Myometrial cell (primary cell): ENCODE results near the gene NDUFB7. TPM values are rescaled to one million over a fixed set of nuclear protein-coding genes. Genes with fewer than 3 reads are reported as not detected.

Source experiments
- total RNA-seq: library from RNA; depleted of rRNA; stranded (reverse); fragments of >200 nt; gene quantifications from 2 replicates; pipeline ENCODE4 v1.2.3, GENCODE V29; 2015

NDUFB7 gene
- 304 and 329 TPM in 2 replicates for total RNA-seq

DNA sequence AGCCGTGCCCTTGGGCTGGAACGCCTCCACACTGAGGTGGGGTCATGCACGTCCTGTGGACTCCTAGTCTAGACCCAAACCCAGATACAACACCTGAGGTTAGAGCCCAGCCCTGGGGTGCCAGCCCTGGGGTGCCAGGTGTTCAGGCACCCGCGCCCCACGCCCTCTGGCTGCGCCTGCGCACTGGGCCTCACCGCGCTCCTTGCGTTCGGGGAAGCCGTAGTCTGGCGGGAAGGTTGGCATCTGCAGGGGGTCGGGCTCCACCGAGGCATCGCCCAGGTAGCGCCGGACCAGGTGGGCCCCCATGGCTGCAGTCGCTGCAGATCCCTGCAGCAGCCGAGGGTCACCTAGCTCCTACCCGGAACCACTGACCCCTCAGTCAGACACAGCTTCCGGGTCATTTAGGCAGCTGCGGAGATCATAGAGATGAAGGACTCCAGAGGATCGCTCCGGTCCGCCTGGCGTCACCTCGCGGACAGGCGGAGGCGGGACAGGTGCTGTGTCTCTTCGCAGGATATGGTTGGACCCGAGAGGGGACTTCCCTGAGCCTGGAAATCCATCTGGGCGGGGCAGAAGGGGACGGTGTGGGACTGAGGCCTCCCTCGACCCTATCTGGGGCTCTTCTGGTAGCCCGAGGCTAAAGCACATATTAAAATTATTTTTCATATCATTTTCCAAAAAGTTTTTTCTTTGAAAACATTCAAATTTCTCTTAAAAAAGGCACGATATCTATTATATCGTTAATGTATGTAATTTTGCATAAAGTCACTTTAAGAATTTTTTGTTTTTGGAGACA is at the start of gene NDUFB7:
Gene NDUFB7, minus strand, starts transcription at position 372 of the 796 bp plus-strand sequence. Its CDS starts 66 bp downstream, at position 306.

GRCh38 chr19:14582894-14583340 is 11.1 kb upstream of the NDUFB7 start, which contains the start of gene CLEC17A:
Gene CLEC17A, plus strand, starts transcription at chr19:14583084. Its CDS starts 77 bp downstream, at chr19:14583161.

GRCh38 chr19:14529254-14530004 is 42.4 kb downstream of the NDUFB7 start, which contains the start of gene TECR:
Gene TECR, plus strand, starts transcription at chr19:14529594. Its CDS starts 103 bp downstream, at chr19:14529697.

DNA sequence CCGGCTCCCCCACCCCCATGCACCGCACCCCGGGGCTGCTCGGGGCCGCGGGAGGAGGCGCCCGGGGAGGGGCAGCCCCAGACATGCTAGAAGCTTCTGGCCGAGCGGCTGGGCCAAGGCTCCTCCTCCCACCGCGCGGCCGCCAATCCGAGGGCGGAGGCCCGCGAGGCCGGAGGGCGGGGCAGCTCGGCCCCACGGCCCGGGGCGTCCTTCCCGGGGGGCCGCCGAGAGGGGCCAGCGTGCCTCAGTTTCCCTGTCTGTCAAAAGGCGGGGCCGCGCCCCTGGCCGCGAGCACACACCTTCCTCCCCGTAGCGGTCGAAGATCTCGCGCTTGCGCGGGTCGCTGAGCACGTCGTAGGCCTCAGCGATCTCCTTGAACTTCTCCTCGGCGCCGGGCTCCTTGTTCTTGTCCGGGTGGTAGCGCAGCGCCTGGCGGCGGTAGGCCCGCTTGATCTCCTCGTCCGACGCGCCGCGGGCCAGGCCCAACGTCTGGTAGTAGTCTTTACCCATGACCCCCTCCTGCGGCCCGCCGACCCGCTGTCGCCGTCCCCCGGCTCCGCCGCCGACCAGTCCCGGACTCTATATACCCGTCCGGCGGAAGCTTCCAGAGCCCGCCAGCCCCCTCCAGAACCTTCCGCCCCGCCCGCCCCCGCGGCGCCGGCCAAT is 53.9 kb downstream of the NDUFB7 start, which contains the start of gene DNAJB1:
Gene DNAJB1, minus strand, starts transcription at position 558 of the 666 bp plus-strand sequence. Its CDS starts 48 bp downstream, at position 510.

Other genes starting within 250 kb of the NDUFB7 start
- gene ADGRE5, start 190.6 kb downstream of the NDUFB7 start, total RNA-seq, result 126 and 150 TPM in 2 replicates
- 131 and 165 TPM in 2 replicates for gene DDX39A, start 152.7 kb downstream of the NDUFB7 start, total RNA-seq
- 112 and 126 TPM in 2 replicates for gene PKN1, start 138.8 kb downstream of the NDUFB7 start, total RNA-seq
- gene PTGER1, start 96.7 kb downstream of the NDUFB7 start, total RNA-seq, result 0.86 and 0.89 TPM in 2 replicates
- 186 and 203 TPM in 2 replicates for gene GIPC1, start 75.9 kb downstream of the NDUFB7 start, total RNA-seq
- gene DNAJB1, start 53.7 kb downstream of the NDUFB7 start, total RNA-seq, result 81.3 and 100.0 TPM in 2 replicates
- 87.9 and 101 TPM in 2 replicates for gene TECR, start 42.5 kb downstream of the NDUFB7 start, total RNA-seq
- not detected in 2 replicates for gene CLEC17A, start 11.0 kb upstream of the NDUFB7 start, total RNA-seq
- gene ADGRE3, start 102.8 kb upstream of the NDUFB7 start, total RNA-seq, result not detected in 2 replicates
- gene ZNF333, start 118.0 kb upstream of the NDUFB7 start, total RNA-seq, result 4.9 and 7.6 TPM in 2 replicates
- 1.7 and 6.6 TPM in 2 replicates for gene ADGRE2, start 206.5 kb upstream of the NDUFB7 start, total RNA-seq